ENCODE results near the gene PARVA. TPM values are rescaled to one million over a fixed set of nuclear protein-coding genes. Genes with fewer than 3 reads are reported as not detected.

Gene PARVA
- polyA plus RNA-seq, 3 donors, result not detected

DNA sequence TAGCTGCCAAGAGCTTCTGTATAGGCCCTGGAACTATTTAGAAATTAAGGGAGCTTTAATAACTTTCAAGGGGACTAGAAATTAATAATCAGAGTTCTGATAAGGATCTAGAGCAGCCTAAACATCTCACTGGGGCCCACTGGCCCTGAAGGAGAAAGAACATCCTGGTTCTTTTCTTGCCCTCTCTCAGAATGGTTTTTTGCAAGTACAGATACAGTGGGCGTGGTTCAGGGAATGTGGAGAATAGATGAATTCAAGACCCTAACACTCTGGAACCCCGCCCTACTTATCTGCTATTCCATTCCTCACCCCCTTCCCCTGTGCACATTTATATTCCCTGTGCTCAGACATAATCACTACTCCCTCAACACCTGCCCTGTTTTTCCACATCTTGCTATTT lies 90.2 kb downstream of the PARVA start:
- peaks cover 0 to 5% of the 10 kb centered on the region in 2 donors for H3K9me3 ChIP-seq (replicated peaks in 1 of 2; ENCODE audit: control insufficient read depth in 1 of 2, insufficient read depth in 1 of 2, low read length in 2 of 2)
- no peaks in the 10 kb centered on the region for H3K4me1 ChIP-seq (ENCODE audit: control insufficient read depth in 1 of 2, insufficient read depth in 2 of 2, low read length in 2 of 2)
- DNase-seq, result no peak
- H3K27me3 ChIP-seq (ENCODE audit: control insufficient read depth in 2 of 2, insufficient read depth in 2 of 2, low read length in 2 of 2), result no peaks in the 10 kb centered on the region
- H3K27ac Mint-ChIP-seq, result no peak overlapping the region
- no peaks in the 10 kb centered on the region for H3K36me3 ChIP-seq (replicated peaks in 1 of 2; ENCODE audit: control insufficient read depth in 1 of 2, insufficient read depth in 2 of 2, low read length in 2 of 2)
- H3K4me3 Mint-ChIP-seq, result no peak overlapping the region
- intact Hi-C loops (cut with micrococcal nuclease), result no loop called here
- H3K79me2 ChIP-seq (ENCODE audit: insufficient read depth, low read length), result no peaks in the 10 kb centered on the region
- peaks cover 0 to 3% (median 2%) of the 10 kb centered on the region in 3 donors for H3K27me3 Mint-ChIP-seq (ENCODE audit: low read depth in 3 of 3)
- H3K4me2 ChIP-seq (replicated peaks; ENCODE audit: extremely low read depth, low read length, poor library complexity, severe bottlenecking), result no peak overlapping the region
- H3K36me3 Mint-ChIP-seq, result no peaks in the 10 kb centered on the region
- peaks cover 0 to 10% (median 5%) of the 10 kb centered on the region in 7 donors for H3K9me3 Mint-ChIP-seq
- no peaks in the 10 kb centered on the region for H4K20me1 ChIP-seq (ENCODE audit: insufficient read depth, low read length)
- no peak overlapping the region for H3K9ac ChIP-seq (ENCODE audit: insufficient read depth, low read length, poor library complexity, severe bottlenecking)
- no peak overlapping the region for H3K27ac ChIP-seq (ENCODE audit: low read depth in 1 of 2, low read length in 2 of 2)
- no peaks in the 10 kb centered on the region for H3K4me1 Mint-ChIP-seq
- WGBS (ENCODE audit: insufficient coverage), result no CpG with 5 or more reads among the region's 2 CpGs
- TF ChIP-seq CTCF (IDR thresholded peaks at IDR 0.05), result no peak
- no peak overlapping the region for H3K4me3 ChIP-seq (replicated peaks in 1 of 3; ENCODE audit: low read depth in 2 of 3, low read length in 3 of 3)
- H2AFZ ChIP-seq (ENCODE audit: insufficient read depth, low read depth, low read length, poor library complexity, severe bottlenecking), result no peak overlapping the region

DNA sequence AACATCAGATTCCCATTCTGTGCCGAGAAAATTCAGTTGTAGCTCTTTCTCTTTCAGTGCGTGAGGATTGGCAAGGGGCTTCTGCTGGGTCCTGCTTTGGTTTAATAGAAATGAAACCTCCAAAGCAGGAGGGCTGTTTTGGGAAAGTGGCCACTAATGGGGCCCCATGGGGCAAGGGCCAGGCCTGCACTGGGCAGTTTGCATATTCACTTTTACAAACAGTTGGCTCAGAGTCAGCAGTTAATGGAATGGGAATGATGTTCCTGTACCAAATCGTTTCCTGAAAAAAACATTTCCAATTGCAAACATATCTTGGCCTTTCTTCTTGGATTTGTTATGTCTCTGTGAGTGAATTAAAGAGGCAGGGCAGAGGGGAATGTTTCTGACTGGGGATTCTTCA lies 92.1 kb downstream of the PARVA start:
- no peak overlapping the region for H3K4me3 Mint-ChIP-seq
- no peaks in the 10 kb centered on the region for H3K27me3 ChIP-seq (ENCODE audit: control insufficient read depth in 2 of 2, insufficient read depth in 2 of 2, low read length in 2 of 2)
- H3K36me3 Mint-ChIP-seq, result no peaks in the 10 kb centered on the region
- H3K4me2 ChIP-seq (replicated peaks; ENCODE audit: extremely low read depth, low read length, poor library complexity, severe bottlenecking), result no peak overlapping the region
- no peak overlapping the region for H3K4me3 ChIP-seq (replicated peaks in 1 of 3; ENCODE audit: low read depth in 2 of 3, low read length in 3 of 3)
- whole genome bisulfite sequencing (ENCODE audit: insufficient coverage), result 57% methylated on average over 1 of the region's 3 CpGs
- peaks cover 0 to 3% (median 0%) of the 10 kb centered on the region in 3 donors for H3K27me3 Mint-ChIP-seq (ENCODE audit: low read depth in 3 of 3)
- intact Hi-C loops (cut with micrococcal nuclease), result no loop called here
- no peaks in the 10 kb centered on the region for H3K36me3 ChIP-seq (replicated peaks in 1 of 2; ENCODE audit: control insufficient read depth in 1 of 2, insufficient read depth in 2 of 2, low read length in 2 of 2)
- no peaks in the 10 kb centered on the region for H4K20me1 ChIP-seq (ENCODE audit: insufficient read depth, low read length)
- H3K9me3 ChIP-seq (replicated peaks in 1 of 2; ENCODE audit: control insufficient read depth in 1 of 2, insufficient read depth in 1 of 2, low read length in 2 of 2), result peaks cover 0 to 5% of the 10 kb centered on the region in 2 donors
- H3K9me3 Mint-ChIP-seq, result peaks cover 0 to 7% (median 3%) of the 10 kb centered on the region in 7 donors
- H3K79me2 ChIP-seq (ENCODE audit: insufficient read depth, low read length), result no peaks in the 10 kb centered on the region
- DNase-seq, result no peak
- H2AFZ ChIP-seq (ENCODE audit: insufficient read depth, low read depth, low read length, poor library complexity, severe bottlenecking), result no peak overlapping the region
- no peak overlapping the region for H3K27ac ChIP-seq (ENCODE audit: low read depth in 1 of 2, low read length in 2 of 2)
- H3K4me1 Mint-ChIP-seq, result no peaks in the 10 kb centered on the region
- TF ChIP-seq CTCF (IDR thresholded peaks at IDR 0.05), result no peak
- H3K4me1 ChIP-seq (ENCODE audit: control insufficient read depth in 1 of 2, insufficient read depth in 2 of 2, low read length in 2 of 2), result no peaks in the 10 kb centered on the region
- no peak overlapping the region for H3K9ac ChIP-seq (ENCODE audit: insufficient read depth, low read length, poor library complexity, severe bottlenecking)
- no peak overlapping the region for H3K27ac Mint-ChIP-seq
